IMR-90 (cell line): ENCODE results near the gene TRAP1.

Experiments
- BHLHE40 ChIP-seq: fragments of 150-350 bp; IDR thresholded peaks from 2 replicates; pipeline ENCODE4 v1.6.1; 2016; ENCODE audit warnings: mild to moderate bottlenecking, low read depth, low read length
- CEBPB ChIP-seq: IDR thresholded peaks from 2 replicates; pipeline ENCODE4 v1.6.1; 2012; ENCODE audit warnings: low read depth, low read length, improper control_type of control experiment
- CTCF ChIP-seq: conservative IDR thresholded peaks from 2 replicates; pipeline ENCODE4 v1.5.1; 2012; ENCODE audit warnings: mild to moderate bottlenecking, low read depth, low read length, improper control_type of control experiment
- POLR2A ChIP-seq: IDR thresholded peaks from 2 replicates; pipeline ENCODE4 v1.6.1; 2012; ENCODE audit warnings: mild to moderate bottlenecking, low read depth, low read length
- USF2 ChIP-seq: fragments of 150-350 bp; IDR thresholded peaks from 2 replicates; pipeline ENCODE4 v1.6.1; 2017; ENCODE audit warnings: mild to moderate bottlenecking, antibody characterized with exemption, low read length, low read depth

DNA sequence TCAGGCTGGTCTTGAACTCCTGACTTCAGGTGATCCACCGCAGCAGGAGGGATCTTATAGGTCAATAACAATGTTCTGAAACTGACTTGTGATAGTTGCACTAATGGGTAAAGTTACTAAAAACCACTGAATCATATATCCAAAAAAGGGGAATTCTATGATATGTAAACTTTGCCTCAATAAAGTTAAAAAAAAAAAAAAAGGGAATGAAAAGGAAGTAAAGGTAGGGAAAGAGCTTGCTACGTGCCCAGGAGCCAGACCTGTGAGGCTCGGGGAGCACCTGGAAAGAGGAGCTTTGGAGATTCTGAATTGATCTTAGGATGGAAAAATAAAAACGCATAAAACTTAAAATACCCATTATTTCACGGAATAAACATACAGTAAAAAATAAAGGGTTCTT lies 20.8 kb upstream of the TRAP1 start:
- TF ChIP-seq BHLHE40 (no peak), CTCF (no peak), POLR2A (no peak), USF2 (no peak), CEBPB (no peak)
